Mammary epithelial cell (primary cell): ENCODE data around the gene EXTL1.

Experiments used
- CTCF ChIP-seq, 2 donors: IDR thresholded peaks in 1 of 2; conservative IDR thresholded peaks in 1 of 2; 2 replicates each; pipeline ENCODE4 v1.5.1; 2011 to 2012; ENCODE audit warnings: inconsistent platforms in 2 of 2, low read length in 2 of 2, mild to moderate bottlenecking in 2 of 2, control low read depth in 1 of 2, low read depth in 1 of 2; ENCODE audit not compliant: insufficient read depth in 1 of 2; ENCODE audit errors: extremely low read depth in 1 of 2
- EZH2 ChIP-seq: IDR thresholded peaks from 2 replicates; pipeline ENCODE4 v1.6.1; 2012; ENCODE audit warnings: low read length, inconsistent platforms, borderline replicate concordance

- TF ChIP-seq CTCF (conservative IDR thresholded peaks at IDR 0.05 in 1 of 2, IDR thresholded peaks at IDR 0.05 in 1 of 2; ENCODE audit: extremely low read depth in 1 of 2, insufficient read depth in 1 of 2, low read depth in 1 of 2, low read length in 2 of 2) = no peak
- TF ChIP-seq EZH2 = no peak
These were observed 7.4 kb upstream of the EXTL1 start for GRCh38 chr1:26014179-26014578.
